ENCODE measurements around the gene CD80. TPM values are rescaled to one million over a fixed set of nuclear protein-coding genes. Genes with fewer than 3 reads are reported as not detected.

Gene CD80
- total RNA-seq, 1 experiment from 2014 or later, result not detected

GRCh38 chr3:119543147-119543546, 16.3 kb downstream of the CD80 start:
- ChIA-PET POLR2A (no interaction called here), CTCF (no interaction called here), RAD21 (ENCODE audit: low non-redundant PET in 1 of 2, low total read pairs in 2 of 2, uncharacterized antibody in 2 of 2, unreplicated experiment in 2 of 2) (no interaction called here)
- Histone ChIP-seq H2AFZ (ENCODE audit: low read depth, low read length, poor library complexity, severe bottlenecking) (no peak overlapping the region), H3K79me2 (ENCODE audit: insufficient read depth, low read length) (no peaks in the 10 kb centered on the region), H4K20me1 (ENCODE audit: insufficient read depth) (no peaks in the 10 kb centered on the region), H3K4me1 (ENCODE audit: control insufficient read depth in 1 of 2, insufficient read depth in 2 of 2, low read length in 2 of 2) (no peaks in the 10 kb centered on the region), H3K27ac (ENCODE audit: low read depth, low read length) (no peak overlapping the region), H3K9me2 (ENCODE audit: insufficient read depth) (no peaks in the 10 kb centered on the region), H3K9me3 (ENCODE audit: control insufficient read depth in 1 of 2, insufficient read depth in 1 of 2, low read depth in 1 of 2, low read length in 2 of 2) (no peaks in the 10 kb centered on the region), H3K4me3 (replicated peaks in 1 of 2; ENCODE audit: low read depth in 1 of 2, low read length in 2 of 2) (no peak overlapping the region), H3K36me3 (ENCODE audit: control insufficient read depth in 1 of 2, insufficient read depth in 2 of 2, low read length in 2 of 2) (no peaks in the 10 kb centered on the region), H3K27me3 (ENCODE audit: insufficient read depth, low read length) (no peaks in the 10 kb centered on the region), H3K4me2 (ENCODE audit: low read length) (no peak overlapping the region), H3K9ac (ENCODE audit: low read length) (no peak overlapping the region)
- no TSS peak for BruUV-seq (replicated peaks)
- no peak for TF ChIP-seq TCF7L2 (IDR thresholded peaks at IDR 0.05; ENCODE audit: borderline replicate concordance, extremely low read depth, insufficient read depth, insufficient read length)
- TF ChIP-seq POLR2AphosphoS5 (IDR thresholded peaks at IDR 0.05; ENCODE audit: low read depth, low read length), result no peak
- no peak for TF ChIP-seq EGR1 (IDR thresholded peaks at IDR 0.05; ENCODE audit: low read depth)
- TF ChIP-seq SIN3A (IDR thresholded peaks at IDR 0.05; ENCODE audit: low read depth), result no peak
- no peak for TF ChIP-seq CEBPB (IDR thresholded peaks at IDR 0.05; ENCODE audit: low read depth)
- no peak for TF ChIP-seq SP1 (IDR thresholded peaks at IDR 0.05; ENCODE audit: low read depth)
- no peak for TF ChIP-seq ELF1 (IDR thresholded peaks at IDR 0.05; ENCODE audit: borderline replicate concordance, low read depth)
- no peak for TF ChIP-seq CBX3 (IDR thresholded peaks at IDR 0.05; ENCODE audit: low read depth)
- no peak for TF ChIP-seq YY1 (IDR thresholded peaks at IDR 0.05; ENCODE audit: extremely low read depth, insufficient replicate concordance, low read depth, low read length)
- ATAC-seq (no peak), DNase-seq (ENCODE audit: low read depth, low spot score) (no peak)
- intact Hi-C loops (cut with micrococcal nuclease), result no loop called here

- no peak for DNase-seq (ENCODE audit: low read depth, low spot score)
- TF ChIP-seq REST (IDR thresholded peaks at IDR 0.05; ENCODE audit: low read depth) (no peak), SRF (IDR thresholded peaks at IDR 0.05; ENCODE audit: low read depth) (no peak), POLR2A (IDR thresholded peaks at IDR 0.05; ENCODE audit: borderline replicate concordance, extremely low read depth, insufficient read depth, insufficient read length) (no peak)
- no peaks in the 10 kb centered on the region for H3K4me1 ChIP-seq (ENCODE audit: control insufficient read depth in 1 of 2, insufficient read depth in 2 of 2, low read length in 2 of 2)
- H3K27ac ChIP-seq (ENCODE audit: low read depth, low read length), result no peak overlapping the region
- no peak for ATAC-seq
- ChIA-PET RAD21 (ENCODE audit: low non-redundant PET in 1 of 2, low total read pairs in 2 of 2, uncharacterized antibody in 2 of 2, unreplicated experiment in 2 of 2) (no interaction called here), POLR2A (no interaction called here), CTCF (no interaction called here)
- H4K20me1 ChIP-seq (ENCODE audit: insufficient read depth), result no peaks in the 10 kb centered on the region
- no TSS peak for BruUV-seq (replicated peaks)
- no peaks in the 10 kb centered on the region for H3K79me2 ChIP-seq (ENCODE audit: insufficient read depth, low read length)
- no peak overlapping the region for H2AFZ ChIP-seq (ENCODE audit: low read depth, low read length, poor library complexity, severe bottlenecking)
- H3K4me2 ChIP-seq (ENCODE audit: low read length), result no peak overlapping the region
- no peaks in the 10 kb centered on the region for H3K27me3 ChIP-seq (ENCODE audit: insufficient read depth, low read length)
- no peaks in the 10 kb centered on the region for H3K9me3 ChIP-seq (ENCODE audit: control insufficient read depth in 1 of 2, insufficient read depth in 1 of 2, low read depth in 1 of 2, low read length in 2 of 2)
- H3K36me3 ChIP-seq (ENCODE audit: control insufficient read depth in 1 of 2, insufficient read depth in 2 of 2, low read length in 2 of 2), result no peaks in the 10 kb centered on the region
- H3K4me3 ChIP-seq (replicated peaks in 1 of 2; ENCODE audit: low read depth in 1 of 2, low read length in 2 of 2), result no peak overlapping the region
- no peak overlapping the region for H3K9ac ChIP-seq (ENCODE audit: low read length)
- H3K9me2 ChIP-seq (ENCODE audit: insufficient read depth), result no peaks in the 10 kb centered on the region
- intact Hi-C loops (cut with micrococcal nuclease), result no loop called here
Observed at GRCh38 chr3:119542168-119542767, 17.1 kb downstream of the CD80 start.
